GM12892 (cell line): ENCODE data around the gene AHRR.

ENCODE experiments used
- POLR2A ChIP-seq: IDR thresholded peaks from 2 replicates; pipeline ENCODE4 v1.6.1; 2011; ENCODE audit warnings: low read depth, low read length, control low read depth
- POLR2AphosphoS5 ChIP-seq: IDR thresholded peaks from 2 replicates; pipeline ENCODE4 v1.6.1; 2011; ENCODE audit warnings: low read depth, low read length, control low read depth

DNA sequence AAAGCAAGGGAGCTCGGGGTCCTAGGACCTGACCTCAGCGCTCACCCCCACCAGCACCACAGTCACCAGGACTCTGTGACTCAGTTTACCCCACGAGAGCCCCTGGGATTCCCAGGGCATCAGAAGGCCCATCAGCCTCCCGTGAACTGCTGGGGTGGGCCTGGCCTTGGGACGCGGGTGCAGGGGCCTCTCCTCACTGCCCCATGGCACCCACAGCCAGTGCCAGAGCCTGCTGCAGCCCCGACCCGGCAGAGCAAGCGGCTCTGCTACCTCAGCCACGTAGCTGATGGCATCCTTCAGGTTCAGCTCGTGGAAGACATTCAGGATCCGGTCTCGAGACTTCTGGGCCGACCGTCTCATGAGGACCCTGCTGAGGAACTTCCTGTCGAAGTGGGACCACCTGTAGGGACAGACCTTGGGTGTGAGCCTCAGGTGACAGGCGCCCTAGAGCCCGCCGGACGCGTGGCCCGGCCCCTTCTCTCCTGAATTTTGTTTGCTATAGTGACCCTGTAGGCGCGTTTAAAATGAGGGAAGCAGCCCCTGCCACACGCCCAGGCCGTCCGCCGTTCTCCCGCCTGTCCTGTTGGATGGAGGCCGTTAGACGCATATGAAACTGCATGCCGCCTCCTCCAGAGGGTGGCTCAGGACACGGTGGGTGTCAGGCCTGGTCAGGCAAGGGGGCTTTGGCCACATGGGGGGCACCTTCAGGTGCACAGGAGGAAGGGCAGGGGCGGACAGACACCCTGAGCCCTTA lies 158.2 kb downstream of the AHRR start:
- no peak for TF ChIP-seq POLR2A
- TF ChIP-seq POLR2AphosphoS5 = no peak
